ENCODE results near the gene TNFRSF13B. TPM values are rescaled to one million over a fixed set of nuclear protein-coding genes. Genes with fewer than 3 reads are reported as not detected.

Gene TNFRSF13B
- total and polyA plus RNA-seq, 12 donors: not detected

DNA sequence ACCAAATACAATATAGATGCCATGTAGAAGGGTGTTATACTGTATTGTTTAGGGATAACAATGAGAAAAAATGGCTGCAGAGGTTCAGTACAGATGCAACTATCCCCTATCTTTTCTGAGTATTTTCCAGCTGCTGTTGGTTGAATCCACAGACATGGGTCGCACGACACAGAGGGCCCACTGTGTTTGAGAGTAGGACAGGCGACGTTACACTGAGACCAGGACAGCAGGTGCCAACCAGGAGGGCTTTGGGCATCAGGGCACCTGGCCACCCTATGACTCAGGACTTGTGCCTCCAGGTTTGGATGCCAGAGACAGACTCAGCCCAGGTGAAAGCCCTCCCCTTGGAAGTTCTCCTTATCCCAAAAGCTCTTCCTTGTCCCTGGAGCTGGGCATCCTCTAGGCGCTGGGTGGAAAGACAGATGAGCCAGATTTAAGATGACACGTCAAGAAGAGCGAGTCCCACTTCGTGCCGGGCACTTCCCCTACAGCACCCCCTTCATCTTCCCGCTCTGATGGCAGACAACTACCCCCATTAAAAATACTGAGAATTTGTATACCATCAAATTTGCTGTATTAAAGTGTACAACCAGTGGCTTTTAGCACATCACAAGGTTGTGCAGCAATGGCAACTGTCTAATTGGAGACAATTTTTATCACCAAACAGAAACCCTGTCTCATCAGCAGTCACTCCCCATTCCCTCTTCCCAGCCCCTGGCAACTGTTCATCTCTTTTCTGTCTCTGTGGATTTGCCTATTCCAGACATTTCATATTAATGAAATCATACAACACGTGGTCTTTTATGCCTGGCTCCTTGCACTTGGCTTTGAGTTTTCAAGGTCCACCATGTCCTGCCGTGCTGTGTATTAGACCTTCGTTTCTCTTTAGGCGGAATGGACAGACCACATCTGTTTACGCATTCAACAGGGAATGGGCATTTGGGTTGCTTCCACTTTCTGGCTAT lies 30.6 kb downstream of the TNFRSF13B start:
- H3K36me3 ChIP-seq: no peaks in the 10 kb centered on the region
- intact Hi-C loops (cut with DNase I): loop anchor here in 1 of 10 donors (2.0 kb wide), 1 partner anchor 17 kb away; no protein-coding TSS in a partner anchor
- H3K27ac ChIP-seq: no peak overlapping the region
- WGBS, 2 donors: 87 to 93% methylated on average over 15 of the region's 15 CpGs
- H3K27me3 ChIP-seq: peaks cover 0 to 20% (median 10%) of the 10 kb centered on the region in 7 donors
- no peak overlapping the region for H3K4me3 ChIP-seq
- no peaks in the 10 kb centered on the region for H3K9me3 ChIP-seq
- no peaks in the 10 kb centered on the region for H3K4me1 ChIP-seq
- ATAC-seq (no peak), DNase-seq (no peak)
- no peak for TF ChIP-seq CTCF (IDR thresholded peaks at IDR 0.05)

DNA sequence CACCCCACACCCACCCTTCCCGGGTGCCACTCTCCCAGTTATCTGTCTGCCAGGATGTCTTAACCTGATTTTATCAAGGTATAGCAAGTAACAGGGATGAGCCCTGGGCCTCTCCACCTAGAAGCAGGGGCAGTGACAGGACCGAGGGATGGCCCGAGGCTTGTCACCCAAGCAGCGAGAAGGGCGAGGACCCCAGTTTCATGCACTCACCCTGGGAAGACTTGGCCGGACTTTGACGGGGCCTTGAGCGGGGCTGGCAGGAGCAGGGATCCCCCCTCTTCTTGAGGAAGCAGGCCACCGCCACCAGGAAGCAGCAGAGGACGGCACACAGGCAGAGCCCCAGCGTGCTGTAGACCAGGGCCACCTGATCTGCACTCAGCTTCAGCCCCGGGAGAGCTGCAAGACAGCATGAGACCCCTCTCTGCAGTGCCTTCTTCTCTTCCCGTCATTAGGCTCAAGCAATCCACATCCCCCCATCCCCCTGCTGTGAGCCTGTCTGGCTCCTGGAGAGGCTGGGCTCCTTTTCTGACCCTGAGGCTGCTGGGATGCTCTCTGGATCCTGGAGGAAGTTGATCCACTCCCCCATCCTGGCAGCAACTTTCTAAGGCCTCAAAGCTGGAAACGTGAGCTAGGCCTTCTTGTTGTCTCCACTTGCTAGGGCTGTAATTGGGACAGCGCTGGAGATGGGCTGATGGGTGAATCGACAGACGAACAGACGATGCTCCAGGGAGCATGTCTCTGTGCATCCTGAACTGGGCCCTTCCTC lies 31.6 kb downstream of the TNFRSF13B start:
- Histone ChIP-seq H3K27me3 (peaks cover 0 to 15% (median 3%) of the 10 kb centered on the region in 7 donors), H3K27ac (no peak overlapping the region), H3K9me3 (no peaks in the 10 kb centered on the region), H3K4me3 (no peak overlapping the region), H3K36me3 (no peaks in the 10 kb centered on the region), H3K4me1 (no peaks in the 10 kb centered on the region)
- TF ChIP-seq CTCF (IDR thresholded peaks at IDR 0.05): no peak
- ATAC-seq: no peak
- intact Hi-C loops (cut with DNase I): loop anchor here in 1 of 10 donors (2.0 kb wide), 1 partner anchor 15 kb away; no protein-coding TSS in a partner anchor
- WGBS, 2 donors: 76 to 79% methylated on average over 18 of the region's 18 CpGs
- DNase-seq: no peak

- Histone ChIP-seq H3K4me3 (no peak overlapping the region), H3K9me3 (no peaks in the 10 kb centered on the region), H3K27ac (no peak overlapping the region), H3K4me1 (no peaks in the 10 kb centered on the region), H3K27me3 (peaks cover 0 to 10% (median 0%) of the 10 kb centered on the region in 7 donors), H3K36me3 (no peaks in the 10 kb centered on the region)
- WGBS, 2 donors: 87% methylated on average over 21 of the region's 21 CpGs
- no peak for ATAC-seq
- TF ChIP-seq CTCF (IDR thresholded peaks at IDR 0.05): no peak
- intact Hi-C loops (cut with DNase I): loop anchor here in 1 of 10 donors (2.0 kb wide), 1 partner anchor 15 kb away; no protein-coding TSS in a partner anchor
- DNase-seq: no peak
Measured at GRCh38 chr17:16939606-16940115, 32.3 kb downstream of the TNFRSF13B start.

DNA sequence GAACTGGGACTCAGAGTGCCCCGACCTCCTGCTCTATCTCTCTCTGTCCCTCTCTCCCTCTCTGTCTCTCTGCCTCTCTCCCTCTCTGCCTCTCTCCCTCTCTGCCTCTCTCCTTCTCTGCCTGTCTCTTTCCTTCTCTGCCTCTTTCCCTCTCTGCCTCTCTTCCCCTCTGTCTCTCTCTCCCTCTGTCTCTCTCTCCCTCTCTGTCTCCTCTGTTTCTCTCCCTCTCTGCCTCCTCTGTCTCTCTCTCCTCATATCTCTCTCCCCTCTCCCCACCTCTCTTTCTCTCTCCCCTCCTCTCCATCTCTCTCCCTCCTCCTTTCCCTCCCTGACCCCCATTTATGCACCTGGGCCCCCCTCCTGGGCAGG lies 32.7 kb downstream of the TNFRSF13B start:
- peaks cover 0 to 5% (median 0%) of the 10 kb centered on the region in 7 donors for H3K27me3 ChIP-seq
- intact Hi-C loops (cut with DNase I): no loop called here
- H3K27ac ChIP-seq: no peak overlapping the region
- H3K4me1 ChIP-seq: no peaks in the 10 kb centered on the region
- 25 to 31% methylated on average over 1 of the region's 1 CpG for WGBS, 2 donors
- no peak for ATAC-seq
- H3K9me3 ChIP-seq: no peaks in the 10 kb centered on the region
- no peak for DNase-seq
- H3K4me3 ChIP-seq: no peak overlapping the region
- TF ChIP-seq CTCF (IDR thresholded peaks at IDR 0.05): no peak
- H3K36me3 ChIP-seq: no peaks in the 10 kb centered on the region
